ENCODE results near the gene CADPS. TPM values are rescaled to one million over a fixed set of nuclear protein-coding genes. Genes with fewer than 3 reads are reported as not detected.

The CADPS gene
- total and polyA plus RNA-seq, 9 of the 15 experiments (the other 6 are each of a cell fraction or from before 2014, with no cell fraction given): not detected

- no peaks in the 10 kb centered on the region for H3K4me1 ChIP-seq (replicated peaks in 1 of 2; ENCODE audit: control insufficient read depth in 2 of 2, insufficient read depth in 2 of 2, low read length in 2 of 2)
- no peaks in the 10 kb centered on the region for H3K36me3 ChIP-seq (ENCODE audit: control insufficient read depth, insufficient read depth, low read length)
- in situ Hi-C loops (cut with MboI) (loop anchor here (10.0 kb wide), 1 partner anchor 1192 kb away; the partner anchor contains the start of gene C3orf49), intact Hi-C loops (cut with micrococcal nuclease) (loop anchor here (10.0 kb wide), 3 partner anchors 612 to 1862 kb away; no protein-coding TSS in a partner anchor)
- no peak overlapping the region for H2AFZ ChIP-seq (ENCODE audit: low read depth, low read length)
- peak; percentile 66 for FAIRE-seq
- H3K9me1 ChIP-seq (ENCODE audit: control insufficient read depth, insufficient read depth, low read length): no peaks in the 10 kb centered on the region
- peak; percentile 25 to 51 (median 32) for DNase-seq (ENCODE audit: extremely low read depth in 1 of 4, low spot score in 3 of 4)
- no peak overlapping the region for H3K4me3 ChIP-seq
- ATAC-seq: peak; percentile 53
- ChIA-PET CTCF (ENCODE audit: low intra/inter-chr PET ratio) (interaction anchor here (1.1 to 1.2 kb wide), 3 partner anchors 571 to 1198 kb away, joined by 3 to 5 read pairs (median 3); no protein-coding TSS in a partner anchor), POLR2A (interaction anchor here (0.7 kb wide), 1 partner anchor 214 kb away, joined by 3 read pairs; no protein-coding TSS in a partner anchor)
- H4K20me1 ChIP-seq (replicated peaks; ENCODE audit: control insufficient read depth, insufficient read depth, low read length): no peaks in the 10 kb centered on the region
- H3K27ac ChIP-seq (ENCODE audit: extremely low read depth, low read depth, low read length): no peak overlapping the region
- H3K9me3 ChIP-seq (replicated peaks; ENCODE audit: control insufficient read depth, insufficient read depth, low read depth, low read length): no peaks in the 10 kb centered on the region
- no TSS peak for BruUV-seq (replicated peaks)
- H3K79me2 ChIP-seq (ENCODE audit: control insufficient read depth, insufficient read depth, low read length): no peaks in the 10 kb centered on the region
- H3K4me2 ChIP-seq (ENCODE audit: insufficient read depth, low read length): no peak overlapping the region
- H3K9ac ChIP-seq (ENCODE audit: insufficient read depth in 1 of 2, low read depth in 2 of 2, low read length in 2 of 2): no peak overlapping the region
- WGBS (ENCODE audit: insufficient coverage, low coverage, missing lambda C conversion rate): 6% methylated on average over 5 of the region's 5 CpGs
- H3K27me3 ChIP-seq (ENCODE audit: control insufficient read depth in 2 of 2, insufficient read depth in 2 of 2, low read length in 2 of 2): no peaks in the 10 kb centered on the region
- TF ChIP-seq PHB2 (IDR thresholded peaks at IDR 0.05; ENCODE audit: low read depth) (no peak), PRDM10 (IDR thresholded peaks at IDR 0.05; ENCODE audit: partially characterized antibody) (no peak), RAD21 (CRISPR knock-in tag; conservative IDR thresholded peaks at IDR 0.05 in 1 of 2, IDR thresholded peaks at IDR 0.05 in 1 of 2) (peak; percentile 38 to 58; a peak in 3 of 4 replicates), TCF7L2 (IDR thresholded peaks at IDR 0.05; ENCODE audit: low read depth, low read length) (no peak), POLR2H (tag; IDR thresholded peaks at IDR 0.05; ENCODE audit: low read depth) (no peak), PPARD (CRISPR knock-in tag; IDR thresholded peaks at IDR 0.05) (no peak), SAFB (IDR thresholded peaks at IDR 0.05; ENCODE audit: borderline replicate concordance, low read depth, low read length) (no peak), RBFOX2 (IDR thresholded peaks at IDR 0.05; ENCODE audit: low read depth, low read length) (no peak), FOXJ2 (tag; IDR thresholded peaks at IDR 0.05) (no peak), FIP1L1 (IDR thresholded peaks at IDR 0.05; ENCODE audit: low read depth, low read length, poor library complexity, severe bottlenecking) (no peak), RAD51 (IDR thresholded peaks at IDR 0.05; ENCODE audit: borderline replicate concordance, low read depth) (no peak), ZNF274 (IDR thresholded peaks at IDR 0.05; ENCODE audit: borderline replicate concordance, low read depth, low read length) (no peak), SMC3 (conservative IDR thresholded peaks at IDR 0.05; ENCODE audit: insufficient read depth, low read depth, low read length) (peak; percentile 24; the same call in 1 of the 2 replicates), CTCF (IDR thresholded peaks at IDR 0.05 in 2 of 3, conservative IDR thresholded peaks at IDR 0.05 in 1 of 3; ENCODE audit: insufficient read depth in 2 of 3, low read depth in 1 of 3, low read length in 3 of 3) (peak; percentile 22 to 66 (median 44); a peak in 3 of 6 replicates), MEF2A (IDR thresholded peaks at IDR 0.05; ENCODE audit: control insufficient read depth, low read depth, low read length) (no peak), KLF1 (tag; IDR thresholded peaks at IDR 0.05) (no peak), MTA2 (IDR thresholded peaks at IDR 0.05; ENCODE audit: low read depth) (no peak)
Measured at GRCh38 chr3:62622553-62623174, 252.6 kb downstream of the CADPS start.

Data from K562 (cell line).